GM13977 (cell line): ENCODE data around the gene RETNLB.

Experiments used
- DNase-seq: peaks from one replicate; pipeline ENCODE4 v3.0.0; 2012; ENCODE audit warnings: low spot score
- in situ Hi-C: fragments of 300-500 bp; cut with MboI; formaldehyde crosslinking; loops from one replicate; pipeline ENCODE4 v1.12.0; 2022; ENCODE audit warnings: low sequenced_read_pairs, low pct_unique_long_range_greater_than_20kb, mixed read lengths, inconsistent platforms; ENCODE audit not compliant: unreplicated experiment
- TF ChIP-seq, protein P1 (sequence below): IDR thresholded peaks from 2 replicates; pipeline ENCODE4 v1.5.1; 2012; ENCODE audit warnings: mild to moderate bottlenecking, control low read depth; ENCODE audit not compliant: insufficient read depth; ENCODE audit errors: extremely low read depth, missing control alignments

RETNLB gene

DNA sequence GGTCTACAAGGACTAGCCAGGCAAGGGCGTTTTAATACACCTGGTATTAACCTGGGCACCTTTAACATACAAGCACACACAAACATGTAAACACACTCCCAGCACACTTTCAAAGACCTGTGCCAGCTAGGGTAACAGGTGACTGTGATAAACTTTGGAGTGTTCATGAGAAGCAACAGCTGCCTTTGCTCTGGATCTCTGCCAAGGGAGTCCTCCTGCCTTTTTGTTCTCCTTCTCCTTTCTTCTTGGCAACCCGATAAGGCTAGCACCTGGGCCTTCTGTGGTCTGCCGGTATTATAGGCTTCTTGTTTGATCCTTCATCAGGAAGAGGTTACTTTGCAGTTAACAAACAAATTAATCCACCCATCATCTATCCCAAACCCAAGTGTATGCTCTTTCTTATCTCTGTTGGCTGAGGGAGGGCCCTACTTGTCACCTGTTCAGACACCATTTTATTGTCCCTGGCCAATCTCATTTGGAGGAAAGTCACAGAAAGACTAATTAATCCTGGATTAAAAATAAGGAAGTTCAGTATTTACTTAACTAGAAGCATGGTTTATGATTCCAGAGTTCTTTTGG, at the start of gene RETNLB:
Gene RETNLB (minus strand): TSS at position 7 of the 579 bp plus-strand sequence. CDS start 225 bp downstream, outside the sequence.
- TF ChIP-seq, protein P1, sequence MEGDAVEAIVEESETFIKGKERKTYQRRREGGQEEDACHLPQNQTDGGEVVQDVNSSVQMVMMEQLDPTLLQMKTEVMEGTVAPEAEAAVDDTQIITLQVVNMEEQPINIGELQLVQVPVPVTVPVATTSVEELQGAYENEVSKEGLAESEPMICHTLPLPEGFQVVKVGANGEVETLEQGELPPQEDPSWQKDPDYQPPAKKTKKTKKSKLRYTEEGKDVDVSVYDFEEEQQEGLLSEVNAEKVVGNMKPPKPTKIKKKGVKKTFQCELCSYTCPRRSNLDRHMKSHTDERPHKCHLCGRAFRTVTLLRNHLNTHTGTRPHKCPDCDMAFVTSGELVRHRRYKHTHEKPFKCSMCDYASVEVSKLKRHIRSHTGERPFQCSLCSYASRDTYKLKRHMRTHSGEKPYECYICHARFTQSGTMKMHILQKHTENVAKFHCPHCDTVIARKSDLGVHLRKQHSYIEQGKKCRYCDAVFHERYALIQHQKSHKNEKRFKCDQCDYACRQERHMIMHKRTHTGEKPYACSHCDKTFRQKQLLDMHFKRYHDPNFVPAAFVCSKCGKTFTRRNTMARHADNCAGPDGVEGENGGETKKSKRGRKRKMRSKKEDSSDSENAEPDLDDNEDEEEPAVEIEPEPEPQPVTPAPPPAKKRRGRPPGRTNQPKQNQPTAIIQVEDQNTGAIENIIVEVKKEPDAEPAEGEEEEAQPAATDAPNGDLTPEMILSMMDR, result no peak
- in situ Hi-C loops, result no loop called here
- no peak for DNase-seq

DNA sequence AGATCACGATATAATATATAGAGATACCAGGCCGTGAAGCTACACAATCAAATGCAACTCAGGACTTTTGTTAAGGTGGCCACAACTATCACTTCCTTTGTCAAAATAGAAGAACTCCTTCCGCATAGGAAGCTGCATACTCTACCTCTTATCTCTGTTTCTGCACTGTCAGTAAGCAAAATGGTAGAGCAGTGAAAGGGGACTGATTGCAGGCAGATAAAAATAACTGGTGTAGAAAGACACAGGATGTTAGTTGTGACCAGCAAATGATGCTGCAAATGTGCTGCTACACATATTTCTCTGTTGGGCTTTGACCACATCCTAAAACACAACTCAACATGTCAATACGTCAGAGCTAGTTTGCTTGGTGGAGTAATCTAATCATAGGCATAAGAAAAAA, 49.1 kb upstream of the RETNLB start:
- TF ChIP-seq, protein P1, result no peak
- in situ Hi-C loops, result no loop called here
- no peak for DNase-seq

DNA sequence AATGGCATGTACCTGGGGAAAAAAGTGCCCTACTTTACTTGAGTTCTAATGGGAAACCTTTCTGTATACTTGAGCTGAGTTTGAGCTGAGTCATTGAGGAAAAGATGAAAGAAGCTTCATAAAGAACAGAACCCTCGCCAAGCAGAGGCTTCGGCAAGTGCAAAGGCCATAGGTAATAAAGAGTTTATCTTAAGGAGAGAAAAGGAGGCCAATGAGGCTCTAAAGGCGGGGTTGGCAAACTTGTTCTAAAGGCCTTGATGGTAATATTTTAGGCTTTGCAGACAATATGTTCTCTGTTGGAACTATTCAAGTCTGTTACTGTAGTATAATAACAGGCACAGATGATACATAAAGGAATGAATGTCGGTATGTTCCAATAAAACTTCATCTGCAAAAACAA, 47.8 kb upstream of the RETNLB start:
- TF ChIP-seq, protein P1, result no peak
- no peak for DNase-seq
- in situ Hi-C loops, result no loop called here

- TF ChIP-seq, protein P1, result no peak
- DNase-seq, result no peak
Measured at GRCh38 chr3:108804437-108804836, 47.2 kb upstream of the RETNLB start.

DNA sequence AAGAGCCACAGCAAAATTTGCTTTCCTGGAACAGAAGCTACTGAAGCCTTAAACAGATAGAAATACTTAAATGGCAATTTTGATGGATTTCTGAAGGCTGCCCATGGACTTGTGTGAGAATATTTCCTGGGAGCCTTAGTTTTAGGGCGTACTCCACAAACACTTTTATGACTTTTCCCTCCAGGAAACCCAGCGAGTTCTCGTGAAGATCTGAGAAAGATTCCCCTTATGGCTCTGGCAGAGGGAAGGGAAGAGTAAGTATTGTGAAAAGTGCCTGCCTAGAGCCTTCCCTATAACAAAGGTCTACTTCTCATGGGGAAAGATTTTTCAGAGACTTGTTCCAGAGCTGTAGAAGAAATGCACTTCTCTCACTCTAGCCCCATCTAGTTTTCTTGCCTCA, 34.3 kb upstream of the RETNLB start:
- DNase-seq, result no peak
- TF ChIP-seq, protein P1, result no peak
- in situ Hi-C loops, result no loop called here

More at GRCh38 chr3:108804437-108804836, 47.2 kb upstream of the RETNLB start:
- in situ Hi-C loops, result no loop called here

- in situ Hi-C loops, result no loop called here
- TF ChIP-seq, protein P1, result no peak
- DNase-seq, result no peak
Measured at GRCh38 chr3:108780235-108780634, 23.0 kb upstream of the RETNLB start.
